Measurements from ENCODE around the gene GALNT14. TPM values are rescaled to one million over a fixed set of nuclear protein-coding genes. Genes with fewer than 3 reads are reported as not detected.

Gene GALNT14
- total and polyA plus RNA-seq, 2 of the 8 experiments (the other 6 are each of a cell fraction or from before 2014, with no cell fraction given), result 13.0 to 13.7 TPM

DNA sequence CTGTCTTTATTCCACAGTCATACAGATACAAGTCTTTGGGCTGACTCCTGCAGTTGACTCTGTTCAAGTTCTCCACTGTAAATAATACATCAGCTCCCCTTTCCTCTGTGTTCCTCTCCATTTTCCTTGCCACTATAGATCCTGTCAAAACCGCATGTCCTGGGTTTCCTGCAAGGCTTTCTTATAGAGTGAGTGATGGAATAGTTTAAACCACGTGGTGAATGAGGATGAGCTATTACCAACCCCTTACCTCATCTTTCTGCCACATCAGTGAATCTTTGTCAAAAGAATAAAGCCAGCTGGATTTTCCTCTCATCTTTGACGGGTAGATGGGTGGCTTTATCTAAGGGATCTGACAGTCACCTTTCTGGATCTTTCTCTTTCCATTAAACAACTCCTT, 3.9 kb upstream of the GALNT14 start:
- Histone ChIP-seq H3K79me2 (ENCODE audit: control insufficient read depth in 1 of 2, insufficient read depth in 2 of 2, low read length in 2 of 2) (no peaks in the 10 kb centered on the region), H3K4me2 (ENCODE audit: insufficient read depth in 1 of 2, low read depth in 2 of 2, low read length in 2 of 2) (no peak overlapping the region), H3K4ac (replicated peaks; ENCODE audit: insufficient read length, low read depth, low read length) (no peak overlapping the region), H3K56ac (replicated peaks; ENCODE audit: insufficient read length, low read depth, low read length) (no peak overlapping the region), H2AK5ac (ENCODE audit: low read depth, low read length) (no peak overlapping the region), H3K9me3 (ENCODE audit: insufficient read depth in 2 of 2, low read depth in 1 of 2, low read length in 1 of 2) (no peaks in the 10 kb centered on the region), H4K20me1 (replicated peaks in 1 of 2; ENCODE audit: control insufficient read depth in 1 of 2, insufficient read depth in 2 of 2, low read length in 2 of 2) (no peaks in the 10 kb centered on the region), H4K91ac (replicated peaks; ENCODE audit: insufficient read length, low read length) (no peak overlapping the region), H4K5ac (ENCODE audit: insufficient read length, low read depth, low read length) (no peak overlapping the region), H3K79me1 (ENCODE audit: low read depth, low read length) (no peaks in the 10 kb centered on the region), H3K18ac (ENCODE audit: extremely low read depth, low read length) (no peak overlapping the region), H3K27ac (ENCODE audit: low read depth, low read length) (no peak overlapping the region), H2BK15ac (ENCODE audit: low read length) (no peak overlapping the region), H4K8ac (ENCODE audit: extremely low read depth, insufficient read depth, low read length) (no peak overlapping the region), H3K9ac (replicated peaks in 1 of 4; ENCODE audit: extremely low read depth in 1 of 4, low read depth in 3 of 4, low read length in 3 of 4) (no peak overlapping the region), H3K23ac (ENCODE audit: insufficient read length) (no peak overlapping the region), H2BK20ac (ENCODE audit: low read length) (no peak overlapping the region), H2BK12ac (ENCODE audit: low read depth, low read length) (no peak overlapping the region), H3K36me3 (ENCODE audit: control insufficient read depth in 2 of 4, insufficient read depth in 4 of 4, low read length in 3 of 4) (no peaks in the 10 kb centered on the region), H3K27me3 (replicated peaks in 1 of 4; ENCODE audit: control insufficient read depth in 3 of 4, extremely low read depth in 1 of 4, insufficient read depth in 3 of 4, low read length in 3 of 4) (peaks cover 10 to 33% (median 32%) of the 10 kb centered on the region in 4 experiments), H2AFZ (ENCODE audit: low read length) (no peak overlapping the region), H2BK120ac (replicated peaks; ENCODE audit: low read depth, low read length) (no peak overlapping the region), H3K14ac (ENCODE audit: insufficient read length) (no peak overlapping the region), H2BK5ac (ENCODE audit: low read depth, low read length) (no peak overlapping the region), H3K23me2 (ENCODE audit: low read depth, low read length) (peaks cover 9% of the 10 kb centered on the region; the same call in 1 of the 2 replicates), H3K4me3 (ENCODE audit: extremely low read depth in 1 of 4, insufficient read depth in 2 of 4, low read depth in 3 of 4, low read length in 4 of 4) (no peak overlapping the region), H3K4me1 (replicated peaks in 1 of 4; ENCODE audit: control insufficient read depth in 3 of 4, insufficient read depth in 4 of 4, low read length in 3 of 4) (peaks cover 0 to 3% (median 0%) of the 10 kb centered on the region in 4 experiments; a peak in 4 of 7 replicates)
- TF ChIP-seq ASH2L (IDR thresholded peaks at IDR 0.05; ENCODE audit: low read length), result no peak
- TF ChIP-seq, protein P1, sequence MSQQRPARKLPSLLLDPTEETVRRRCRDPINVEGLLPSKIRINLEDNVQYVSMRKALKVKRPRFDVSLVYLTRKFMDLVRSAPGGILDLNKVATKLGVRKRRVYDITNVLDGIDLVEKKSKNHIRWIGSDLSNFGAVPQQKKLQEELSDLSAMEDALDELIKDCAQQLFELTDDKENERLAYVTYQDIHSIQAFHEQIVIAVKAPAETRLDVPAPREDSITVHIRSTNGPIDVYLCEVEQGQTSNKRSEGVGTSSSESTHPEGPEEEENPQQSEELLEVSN (IDR thresholded peaks at IDR 0.05), result peak; percentile 31; the same call in 1 of the 2 replicates
- no peak for TF ChIP-seq CREB1 (IDR thresholded peaks at IDR 0.05)
- no peak for DNase-seq (ENCODE audit: low read depth in 1 of 2, low spot score in 2 of 2)
- ChIA-PET CTCF (ENCODE audit: partially characterized antibody) (interaction anchor here (0.7 to 5.5 kb wide), 5 partner anchors 11 to 429 kb away, joined by 4 to 27 read pairs (median 10); no protein-coding TSS in a partner anchor), POLR2A (ENCODE audit: partially characterized antibody) (no interaction called here)
- no peak for FAIRE-seq
- WGBS, 2 experiments (ENCODE audit: extremely low coverage in 1 of 2, insufficient coverage in 1 of 2, insufficient read length in 1 of 2, insufficient replicate concordance in 2 of 2, low coverage in 1 of 2, low lambda C conversion rate in 2 of 2, missing lambda C conversion rate in 1 of 2), result 67% methylated on average over 3 of the region's 3 CpGs; no CpG with 5 or more reads in 1 of the 2 experiments

Measured in H1 (cell line).